Neural cell (in vitro differentiated cells): ENCODE measurements around the gene IL13RA2. TPM values are rescaled to one million over a fixed set of nuclear protein-coding genes. Genes with fewer than 3 reads are reported as not detected.

ENCODE experiments used
- H2AFZ ChIP-seq: fragments of 200-600, 300-800 bp; sonication (generic), shearing (Covaris generic); 2 replicates; pipeline ENCODE4 v1.6.0; 2014; ENCODE audit warnings: low read depth, mild to moderate bottlenecking, antibody characterized with exemption, low read length, moderate library complexity
- H3F3A ChIP-seq: fragments of 200-600 bp; shearing (Covaris generic); 2 replicates; pipeline ENCODE4 v1.6.1; 2016; ENCODE audit warnings: mild to moderate bottlenecking, moderate library complexity, mixed read lengths, antibody characterized with exemption, low read length; ENCODE audit not compliant: insufficient read depth, poor library complexity, severe bottlenecking
- H3K27ac ChIP-seq: fragments of 200-600, 300-800 bp; sonication (generic), shearing (Covaris generic); 2 replicates; pipeline ENCODE4 v1.5.1; 2014; ENCODE audit warnings: mild to moderate bottlenecking, low read length, moderate library complexity
- H3K27me3 ChIP-seq: fragments of 300-800, 200-600 bp; sonication (generic), shearing (Covaris generic); 2 replicates; pipeline ENCODE4 v1.6.0; 2014; ENCODE audit warnings: mild to moderate bottlenecking, low read depth, low read length, moderate library complexity; ENCODE audit not compliant: insufficient read depth
- H3K36me3 ChIP-seq: fragments of 300-800, 200-600 bp; sonication (generic), shearing (Covaris generic); 2 replicates; pipeline ENCODE4 v1.5.1; 2014; ENCODE audit warnings: mild to moderate bottlenecking, antibody characterized with exemption, low read length, moderate library complexity; ENCODE audit not compliant: insufficient read depth
- H3K4me2 ChIP-seq: fragments of 300-800, 200-600 bp; sonication (generic), shearing (Covaris generic); 2 replicates; pipeline ENCODE4 v1.6.0; 2014; ENCODE audit warnings: mild to moderate bottlenecking, low read length
- H3K4me3 ChIP-seq: fragments of 300-800, 200-600 bp; sonication (generic), shearing (Covaris generic); 2 replicates; pipeline ENCODE4 v1.5.1; 2014; ENCODE audit warnings: mild to moderate bottlenecking, low read length, moderate library complexity
- H3K79me2 ChIP-seq: fragments of 200-600 bp; shearing (Covaris generic); replicated peaks from 2 replicates; pipeline ENCODE4 v1.6.0; 2014; ENCODE audit warnings: mild to moderate bottlenecking, low read length, moderate library complexity; ENCODE audit not compliant: insufficient read depth
- H3K9ac ChIP-seq: fragments of 300-800, 200-600 bp; sonication (generic), shearing (Covaris generic); 2 replicates; pipeline ENCODE4 v1.6.1; 2016; ENCODE audit warnings: mild to moderate bottlenecking, low read length, mixed read lengths
- H3K9me2 ChIP-seq: fragments of 200-600 bp; shearing (Covaris generic); 2 replicates; pipeline ENCODE4 v1.6.1; 2016; ENCODE audit warnings: mild to moderate bottlenecking, low read length, mixed read lengths; ENCODE audit not compliant: insufficient read depth
- H3K9me3 ChIP-seq: fragments of 200-600, 300-800 bp; sonication (generic), shearing (Covaris generic); 2 replicates; pipeline ENCODE4 v1.6.1; 2016; ENCODE audit warnings: mild to moderate bottlenecking, mixed run types, low read length, moderate library complexity, mixed read lengths
- H4K20me1 ChIP-seq: fragments of 200-600 bp; shearing (Covaris generic); 2 replicates; pipeline ENCODE4 v1.6.1; 2016; ENCODE audit warnings: mild to moderate bottlenecking, mixed run types; ENCODE audit not compliant: insufficient read depth
- EP300 ChIP-seq: fragments of 450-650 bp; conservative IDR thresholded peaks from 2 replicates; pipeline ENCODE4 v1.6.1; 2014; ENCODE audit warnings: antibody characterized with exemption, mild to moderate bottlenecking, moderate library complexity; ENCODE audit not compliant: poor library complexity, severe bottlenecking
- EZH2 ChIP-seq: fragments of 200-600, 300-800 bp; shearing (Covaris generic), sonication (generic); IDR thresholded peaks from 2 replicates; pipeline ENCODE4 v1.6.1; 2014; ENCODE audit warnings: antibody characterized with exemption, low read length, borderline replicate concordance, mild to moderate bottlenecking; ENCODE audit not compliant: insufficient read depth, poor library complexity, severe bottlenecking
- MXI1 ChIP-seq: fragments of 450-650 bp; conservative IDR thresholded peaks from 2 replicates; pipeline ENCODE4 v1.6.1; 2014; ENCODE audit warnings: antibody characterized with exemption, mild to moderate bottlenecking; ENCODE audit not compliant: poor library complexity, severe bottlenecking
- POLR2AphosphoS5 ChIP-seq: IDR thresholded peaks from 2 replicates; pipeline ENCODE4 v1.6.1; 2012
- RAD21 ChIP-seq: fragments of 450-650 bp; conservative IDR thresholded peaks from 2 replicates; pipeline ENCODE4 v1.6.1; 2014; ENCODE audit warnings: antibody characterized with exemption, mild to moderate bottlenecking, moderate library complexity
- REST ChIP-seq: IDR thresholded peaks from 2 replicates; pipeline ENCODE4 v1.6.1; 2012; ENCODE audit warnings: borderline replicate concordance
- SMC3 ChIP-seq: fragments of 450-650 bp; conservative IDR thresholded peaks from 2 replicates; pipeline ENCODE4 v1.6.1; 2014; ENCODE audit warnings: antibody characterized with exemption, mild to moderate bottlenecking, moderate library complexity; ENCODE audit not compliant: poor library complexity
- TAF1 ChIP-seq: IDR thresholded peaks from 2 replicates; pipeline ENCODE4 v1.6.1; 2012; ENCODE audit warnings: low read depth
- polyA plus RNA-seq: library from polyadenylated mRNA; depleted of rRNA; stranded (reverse); fragments of >200 nt; gene quantifications from 2 replicates; pipeline ENCODE4 v1.2.3, GENCODE V29; 2014
- TF ChIP-seq, protein P1 (sequence below): fragments of 450-650 bp; IDR thresholded peaks from 2 replicates; pipeline ENCODE4 v1.5.1; 2014; ENCODE audit warnings: antibody characterized with exemption, mild to moderate bottlenecking, moderate library complexity; ENCODE audit not compliant: poor library complexity, severe bottlenecking

The IL13RA2 gene
- polyA plus RNA-seq, 1 donor from 2014 or later = 1.4 TPM

GRCh38 chrX:115011428-115011827 is 6.0 kb downstream of the IL13RA2 start:
- Histone ChIP-seq H3K9me3 (no peaks in the 10 kb centered on the region), H3K27me3 (no peaks in the 10 kb centered on the region), H3K4me3 (no peak overlapping the region), H3K27ac (no peak overlapping the region), H4K20me1 (no peaks in the 10 kb centered on the region), H3K9me2 (no peaks in the 10 kb centered on the region), H3K36me3 (no peaks in the 10 kb centered on the region), H3K9ac (no peak overlapping the region), H3K79me2 (no peaks in the 10 kb centered on the region), H3F3A (no peaks in the 10 kb centered on the region), H2AFZ (no peak overlapping the region), H3K4me2 (no peak overlapping the region)
- TF ChIP-seq, protein P1, sequence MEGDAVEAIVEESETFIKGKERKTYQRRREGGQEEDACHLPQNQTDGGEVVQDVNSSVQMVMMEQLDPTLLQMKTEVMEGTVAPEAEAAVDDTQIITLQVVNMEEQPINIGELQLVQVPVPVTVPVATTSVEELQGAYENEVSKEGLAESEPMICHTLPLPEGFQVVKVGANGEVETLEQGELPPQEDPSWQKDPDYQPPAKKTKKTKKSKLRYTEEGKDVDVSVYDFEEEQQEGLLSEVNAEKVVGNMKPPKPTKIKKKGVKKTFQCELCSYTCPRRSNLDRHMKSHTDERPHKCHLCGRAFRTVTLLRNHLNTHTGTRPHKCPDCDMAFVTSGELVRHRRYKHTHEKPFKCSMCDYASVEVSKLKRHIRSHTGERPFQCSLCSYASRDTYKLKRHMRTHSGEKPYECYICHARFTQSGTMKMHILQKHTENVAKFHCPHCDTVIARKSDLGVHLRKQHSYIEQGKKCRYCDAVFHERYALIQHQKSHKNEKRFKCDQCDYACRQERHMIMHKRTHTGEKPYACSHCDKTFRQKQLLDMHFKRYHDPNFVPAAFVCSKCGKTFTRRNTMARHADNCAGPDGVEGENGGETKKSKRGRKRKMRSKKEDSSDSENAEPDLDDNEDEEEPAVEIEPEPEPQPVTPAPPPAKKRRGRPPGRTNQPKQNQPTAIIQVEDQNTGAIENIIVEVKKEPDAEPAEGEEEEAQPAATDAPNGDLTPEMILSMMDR = no peak
- no peak for TF ChIP-seq RAD21
- TF ChIP-seq EP300 = no peak
- no peak for TF ChIP-seq REST
- no peak for TF ChIP-seq TAF1
- no peak for TF ChIP-seq EZH2
- no peak for TF ChIP-seq POLR2AphosphoS5
- no peak for TF ChIP-seq SMC3
- TF ChIP-seq MXI1 = no peak

DNA sequence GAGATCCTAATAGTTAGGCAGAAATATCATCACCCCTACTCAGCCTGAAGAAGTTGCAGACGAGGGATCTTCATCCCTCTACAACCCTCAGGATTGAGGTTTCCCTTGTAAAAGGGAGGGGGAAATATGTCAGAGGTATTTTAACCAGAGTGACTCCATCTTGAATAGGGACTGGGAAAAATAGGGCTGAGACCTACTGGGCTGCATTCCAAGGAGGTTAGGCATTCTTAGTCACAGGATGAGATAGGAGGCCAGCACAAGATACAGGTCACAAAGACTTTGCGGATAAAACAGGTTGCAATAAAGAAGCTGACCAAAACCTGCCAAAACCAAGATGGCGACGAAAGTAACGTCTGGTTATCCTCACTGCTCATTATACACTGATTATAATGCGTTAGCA is 17.5 kb downstream of the IL13RA2 start:
- Histone ChIP-seq H2AFZ (no peak overlapping the region), H3K27me3 (no peaks in the 10 kb centered on the region), H3K4me3 (no peak overlapping the region), H3F3A (no peaks in the 10 kb centered on the region), H3K27ac (no peak overlapping the region), H3K79me2 (no peaks in the 10 kb centered on the region), H3K9me3 (no peaks in the 10 kb centered on the region), H3K4me2 (no peak overlapping the region), H3K9ac (no peak overlapping the region), H3K9me2 (no peaks in the 10 kb centered on the region), H4K20me1 (no peaks in the 10 kb centered on the region), H3K36me3 (no peaks in the 10 kb centered on the region)
- no peak for TF ChIP-seq TAF1
- no peak for TF ChIP-seq REST
- TF ChIP-seq EP300 = no peak
- no peak for TF ChIP-seq MXI1
- TF ChIP-seq RAD21 = no peak
- TF ChIP-seq, protein P1 = no peak
- TF ChIP-seq SMC3 = no peak
- no peak for TF ChIP-seq POLR2AphosphoS5
- no peak for TF ChIP-seq EZH2
